T-helper 2 cell treated with Interferon-gamma antibody and Interleukin-4, amounts not matched to agents 5 μg/mL and 100 μg/mL, for 36 hours (primary cell): ENCODE data around the gene C1QTNF2.

ENCODE experiments used
- DNase-seq: peaks from one replicate; pipeline ENCODE4 v3.0.0; 2021; ENCODE audit warnings: low spot score
- H3K27ac Mint-ChIP-seq: one replicate; pipeline ENCODE4 v1.8.0; 2021; ENCODE audit warnings: mild to moderate bottlenecking, mixed read lengths
- H3K27me3 Mint-ChIP-seq: one replicate; pipeline ENCODE4 v1.8.0; 2021; ENCODE audit warnings: low read depth, mixed read lengths
- H3K36me3 Mint-ChIP-seq: one replicate; pipeline ENCODE4 v1.8.0; 2021; ENCODE audit warnings: low read depth, mixed read lengths
- H3K4me1 Mint-ChIP-seq: one replicate; pipeline ENCODE4 v1.8.0; 2021; ENCODE audit warnings: low read depth, mixed read lengths
- H3K4me3 Mint-ChIP-seq: one replicate; pipeline ENCODE4 v1.8.0; 2022; ENCODE audit warnings: mild to moderate bottlenecking, moderate library complexity, mixed read lengths
- H3K9me3 Mint-ChIP-seq: one replicate; pipeline ENCODE4 v1.8.0; 2021; ENCODE audit warnings: mixed read lengths

C1QTNF2 gene

DNA sequence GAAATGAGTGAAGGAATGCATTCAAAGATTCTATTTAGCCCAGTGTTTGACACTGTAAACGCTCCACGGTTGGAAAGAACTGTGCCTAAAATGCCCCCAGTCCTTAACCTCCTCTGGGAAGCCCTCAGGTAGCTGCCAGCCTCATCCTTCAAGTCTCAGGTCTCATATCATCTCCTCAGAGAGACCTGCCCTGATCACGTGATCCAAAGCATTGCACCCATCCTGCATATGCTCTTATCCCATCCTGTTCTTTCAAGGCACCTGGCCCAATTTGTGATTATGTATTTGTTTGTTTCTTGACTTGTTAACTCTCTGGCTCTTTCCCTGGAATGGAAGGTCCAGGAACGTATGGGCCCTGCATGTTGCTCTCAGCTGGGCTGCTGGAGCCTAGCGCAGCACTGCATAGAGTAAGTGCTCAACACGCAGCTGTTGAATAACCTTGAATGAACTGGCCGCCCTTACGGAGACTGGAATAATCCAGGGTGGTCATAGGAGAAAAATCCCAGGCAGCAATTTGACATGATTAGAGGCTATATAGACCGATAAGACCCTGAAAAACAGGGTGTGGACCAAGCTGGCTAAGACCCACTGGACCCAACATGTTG lies 8.7 kb downstream of the C1QTNF2 start:
- no peaks in the 10 kb centered on the region for H3K4me1 Mint-ChIP-seq
- H3K4me3 Mint-ChIP-seq = no peak overlapping the region

DNA sequence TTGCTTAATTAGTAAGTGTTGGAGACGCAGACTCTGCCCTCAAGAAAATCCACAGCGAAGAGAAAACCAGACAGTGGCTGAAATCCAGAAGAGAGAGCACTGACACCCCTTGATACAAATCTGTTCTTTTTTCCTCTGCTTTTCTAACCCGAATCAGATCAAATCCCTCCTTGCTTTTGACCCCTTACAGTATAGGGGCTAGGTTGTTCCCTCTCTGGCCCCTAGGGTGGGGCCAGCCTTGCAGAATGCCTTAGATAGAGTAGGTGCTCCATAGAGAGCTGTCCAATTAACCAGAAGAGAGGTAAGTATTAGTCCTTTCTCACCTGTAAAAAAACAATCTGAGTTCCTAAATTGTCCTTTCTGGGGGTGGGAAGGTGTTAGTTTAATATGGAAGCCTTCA lies 10.1 kb downstream of the C1QTNF2 start:
- Mint-ChIP-seq H3K36me3 (no peaks in the 10 kb centered on the region), H3K9me3 (no peaks in the 10 kb centered on the region), H3K27me3 (peaks cover 8% of the 10 kb centered on the region), H3K4me1 (no peaks in the 10 kb centered on the region), H3K27ac (no peak overlapping the region), H3K4me3 (no peak overlapping the region)
- no peak for DNase-seq

More for the DNA sequence above, 8.7 kb downstream of the C1QTNF2 start:
- no peaks in the 10 kb centered on the region for H3K36me3 Mint-ChIP-seq
- H3K27me3 Mint-ChIP-seq = peaks cover 8% of the 10 kb centered on the region
- H3K9me3 Mint-ChIP-seq = no peaks in the 10 kb centered on the region
- no peak for DNase-seq
- H3K27ac Mint-ChIP-seq = no peak overlapping the region

DNA sequence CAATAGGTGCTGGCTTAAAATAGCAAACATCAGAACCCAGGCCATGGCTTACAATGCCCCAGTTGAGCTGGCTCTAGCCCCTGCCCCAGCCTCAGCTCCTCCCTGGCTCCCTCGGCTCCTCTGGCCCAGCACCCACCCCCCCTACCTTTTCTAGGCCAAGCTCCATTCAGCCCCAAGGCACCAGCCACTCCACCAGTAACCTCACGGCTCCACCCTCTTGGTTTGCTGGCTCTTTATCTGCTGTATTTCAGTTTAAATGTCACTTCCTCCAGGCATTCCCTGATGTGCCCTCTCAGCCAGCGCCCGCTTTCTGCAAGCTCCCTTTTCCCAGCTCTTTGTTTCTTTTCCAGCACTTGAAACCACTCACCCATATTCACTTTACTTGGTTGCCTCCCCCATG lies 10.6 kb downstream of the C1QTNF2 start:
- Mint-ChIP-seq H3K9me3 (no peaks in the 10 kb centered on the region), H3K36me3 (no peaks in the 10 kb centered on the region), H3K4me3 (no peak overlapping the region), H3K4me1 (no peaks in the 10 kb centered on the region), H3K27ac (no peak overlapping the region), H3K27me3 (peaks cover 5% of the 10 kb centered on the region)
- no peak for DNase-seq

DNA sequence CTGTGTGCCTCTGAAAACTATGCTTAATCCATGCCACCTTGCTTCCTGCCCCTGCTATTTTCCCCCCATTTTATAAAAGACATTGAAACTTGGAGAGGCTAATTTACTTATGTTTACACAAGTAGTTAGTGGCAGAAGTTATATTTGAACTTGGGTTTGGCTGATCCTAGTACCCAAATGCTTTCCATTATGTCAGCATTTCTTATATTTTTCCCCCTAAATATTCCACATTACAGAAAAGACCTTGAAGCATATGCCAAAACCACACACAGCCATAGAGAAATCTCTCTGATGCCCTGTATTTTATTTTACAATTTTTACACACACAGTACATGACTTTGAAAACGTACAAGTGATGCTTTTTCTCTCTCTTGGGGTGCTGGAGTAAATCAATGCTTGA lies 11.2 kb downstream of the C1QTNF2 start:
- peaks cover 5% of the 10 kb centered on the region for H3K27me3 Mint-ChIP-seq
- no peak overlapping the region for H3K4me3 Mint-ChIP-seq
- no peaks in the 10 kb centered on the region for H3K4me1 Mint-ChIP-seq
- no peaks in the 10 kb centered on the region for H3K36me3 Mint-ChIP-seq
- DNase-seq = no peak
- no peaks in the 10 kb centered on the region for H3K9me3 Mint-ChIP-seq
- H3K27ac Mint-ChIP-seq = no peak overlapping the region

DNA sequence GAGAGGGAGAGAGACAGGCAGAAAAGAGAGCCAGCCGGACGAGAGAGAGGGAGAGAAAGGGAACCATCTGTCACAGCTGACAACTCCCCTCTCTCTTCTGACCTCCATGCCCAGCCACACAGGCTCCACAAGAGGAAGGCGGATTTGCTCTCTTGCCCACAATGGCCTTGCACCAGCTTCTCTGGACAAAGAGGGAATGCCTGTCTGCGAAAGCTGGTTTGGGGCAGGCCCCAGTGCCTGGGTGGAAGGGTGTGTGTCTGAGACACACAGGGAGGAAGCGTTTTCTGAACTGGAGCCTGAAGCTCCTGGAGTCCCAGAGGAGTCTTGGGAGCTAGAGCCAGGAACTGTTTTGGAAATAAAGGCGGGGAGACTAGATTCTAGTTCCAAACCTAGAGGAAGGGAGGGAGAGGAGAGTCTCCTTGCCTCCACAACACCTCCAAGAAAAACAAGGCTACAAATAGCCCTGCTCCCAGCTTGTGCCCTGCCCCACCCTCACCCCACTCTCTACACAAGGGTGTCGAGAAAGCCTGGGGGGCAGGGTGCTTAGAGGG lies 12.5 kb downstream of the C1QTNF2 start:
- no peak for DNase-seq
- Mint-ChIP-seq H3K9me3 (no peaks in the 10 kb centered on the region), H3K27ac (no peak overlapping the region), H3K36me3 (no peaks in the 10 kb centered on the region), H3K4me1 (no peaks in the 10 kb centered on the region), H3K4me3 (no peak overlapping the region), H3K27me3 (peaks cover 5% of the 10 kb centered on the region)

DNA sequence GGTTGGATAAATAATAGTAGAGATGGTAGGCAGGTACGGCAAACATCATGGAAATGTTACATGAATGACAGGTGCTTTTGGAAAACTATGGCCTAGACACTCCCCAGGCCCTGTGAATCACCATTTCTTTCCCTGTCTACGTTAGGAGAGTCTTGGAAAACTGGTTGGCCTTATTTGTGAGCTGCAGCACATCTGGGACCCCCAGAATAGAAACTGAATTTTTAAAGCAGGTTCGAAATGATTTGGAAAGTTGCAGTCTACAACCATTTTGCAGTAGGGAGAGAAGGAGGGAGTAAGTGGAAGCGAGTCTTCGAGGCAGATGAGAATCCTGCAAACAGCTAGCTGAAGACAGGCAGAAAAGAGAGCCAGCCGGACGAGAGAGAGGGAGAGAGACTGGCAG lies 13.0 kb downstream of the C1QTNF2 start:
- no peak for DNase-seq
- Mint-ChIP-seq H3K36me3 (no peaks in the 10 kb centered on the region), H3K9me3 (no peaks in the 10 kb centered on the region), H3K4me3 (no peak overlapping the region), H3K27me3 (peaks cover 5% of the 10 kb centered on the region), H3K4me1 (no peaks in the 10 kb centered on the region), H3K27ac (no peak overlapping the region)

DNA sequence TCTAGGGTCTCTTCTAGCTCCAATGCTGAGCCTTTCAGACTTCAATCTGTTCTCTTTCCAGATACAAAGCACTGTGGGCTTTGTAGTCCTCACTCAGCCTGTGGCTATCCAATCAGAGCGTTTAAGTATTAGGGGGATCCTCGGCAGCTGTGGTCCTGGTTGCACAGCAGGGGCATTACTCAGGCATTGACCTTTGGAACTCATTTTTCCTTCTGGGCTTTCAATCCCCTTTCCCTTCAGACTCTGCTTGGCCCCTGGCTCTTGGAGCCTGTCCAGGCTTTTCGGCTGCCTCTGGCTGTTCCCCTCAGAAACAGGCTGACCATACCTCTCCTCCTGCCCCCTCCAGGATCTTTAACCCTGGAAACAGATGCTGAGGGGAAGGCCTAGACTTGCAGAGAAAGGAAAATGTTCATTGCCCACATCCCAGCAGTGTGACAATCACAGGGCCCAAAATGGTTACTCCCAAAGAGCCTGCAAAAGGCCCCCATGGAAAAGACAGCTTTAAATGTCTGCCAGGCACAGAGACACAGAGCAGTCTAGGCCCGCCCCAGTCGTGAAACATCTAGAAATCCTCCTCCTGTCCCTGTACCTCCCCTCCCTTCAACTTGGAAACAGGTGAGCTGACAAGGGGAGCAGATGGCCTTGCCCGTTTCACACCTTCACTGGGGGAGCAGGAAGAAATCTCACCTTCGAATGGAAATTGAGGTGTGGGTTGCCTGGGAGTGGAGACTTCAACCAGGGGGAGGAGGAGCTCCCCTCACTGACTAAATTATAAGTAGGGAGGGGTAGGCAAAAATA lies 13.7 kb downstream of the C1QTNF2 start:
- H3K4me1 Mint-ChIP-seq = no peaks in the 10 kb centered on the region
- DNase-seq = no peak
- no peaks in the 10 kb centered on the region for H3K36me3 Mint-ChIP-seq
- peaks cover 5% of the 10 kb centered on the region for H3K27me3 Mint-ChIP-seq
- no peaks in the 10 kb centered on the region for H3K9me3 Mint-ChIP-seq
- H3K4me3 Mint-ChIP-seq = no peak overlapping the region
- H3K27ac Mint-ChIP-seq = no peak overlapping the region

DNA sequence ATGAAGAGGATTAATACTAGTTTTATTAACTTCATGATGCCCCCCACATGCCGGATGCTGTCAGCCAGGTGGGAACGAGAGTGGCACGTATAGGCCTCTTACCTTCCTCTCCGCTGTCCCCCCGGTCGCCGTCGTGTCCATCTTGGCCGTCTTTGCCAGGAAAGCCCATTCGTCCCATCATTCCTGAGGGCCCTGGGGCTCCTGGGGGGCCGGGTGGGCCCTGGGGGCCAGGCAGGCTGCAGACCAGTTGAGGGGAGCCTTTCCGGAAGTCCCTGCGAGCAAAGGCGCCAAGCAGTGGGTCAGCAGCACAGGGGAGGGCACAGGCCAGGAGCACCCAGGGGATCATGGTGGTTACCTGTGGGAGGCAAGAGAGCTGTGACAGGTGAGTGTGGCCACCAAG lies 15.8 kb downstream of the C1QTNF2 start:
- Mint-ChIP-seq H3K36me3 (no peaks in the 10 kb centered on the region), H3K27ac (no peak overlapping the region), H3K4me3 (no peak overlapping the region), H3K9me3 (no peaks in the 10 kb centered on the region), H3K4me1 (no peaks in the 10 kb centered on the region), H3K27me3 (no peaks in the 10 kb centered on the region)
- no peak for DNase-seq

DNA sequence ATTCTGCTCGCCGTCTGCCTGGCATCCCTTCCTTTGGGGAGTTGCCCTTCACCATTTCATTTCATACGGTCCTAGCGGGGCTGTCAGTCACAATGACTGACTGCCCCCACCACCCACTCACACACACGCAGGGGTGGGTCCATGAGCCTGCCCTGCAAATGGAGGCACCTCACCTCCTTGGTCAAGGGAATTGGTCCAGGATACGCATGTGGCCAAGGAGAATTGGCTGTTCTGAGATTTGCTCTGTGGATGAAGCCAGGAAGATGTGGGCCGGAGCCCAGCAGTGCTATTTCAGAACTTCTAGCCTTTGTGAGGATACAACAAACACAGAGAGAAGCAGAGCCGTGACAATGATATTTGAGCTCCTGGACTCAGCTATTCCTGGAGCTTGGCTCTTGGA lies 17.0 kb downstream of the C1QTNF2 start:
- H3K4me1 Mint-ChIP-seq = no peaks in the 10 kb centered on the region
- no peak overlapping the region for H3K4me3 Mint-ChIP-seq
- H3K36me3 Mint-ChIP-seq = no peaks in the 10 kb centered on the region
- no peaks in the 10 kb centered on the region for H3K9me3 Mint-ChIP-seq
- no peak for DNase-seq
- H3K27me3 Mint-ChIP-seq = no peaks in the 10 kb centered on the region
- H3K27ac Mint-ChIP-seq = no peak overlapping the region

DNA sequence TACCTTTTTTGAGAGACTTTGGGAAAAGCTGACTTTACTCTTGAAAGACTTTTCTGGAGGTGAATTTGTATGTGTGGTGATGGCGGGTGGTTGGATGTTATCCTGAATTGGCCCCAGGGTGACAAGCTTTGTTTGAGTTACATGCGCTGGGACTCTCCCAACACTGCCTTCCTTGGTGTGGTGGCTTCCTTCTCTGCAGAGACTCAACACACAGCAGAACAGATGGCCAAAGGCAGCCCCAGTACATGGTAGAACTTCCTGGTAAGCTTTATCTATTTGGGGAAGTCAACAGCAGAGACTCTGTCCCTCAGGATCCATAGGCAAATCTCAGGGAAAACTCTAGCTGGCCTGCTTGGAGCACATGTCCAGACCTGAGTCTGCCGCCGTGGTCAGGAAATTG lies 18.1 kb downstream of the C1QTNF2 start:
- H3K9me3 Mint-ChIP-seq = no peaks in the 10 kb centered on the region
- no peak overlapping the region for H3K27ac Mint-ChIP-seq
- no peaks in the 10 kb centered on the region for H3K27me3 Mint-ChIP-seq
- DNase-seq = no peak
- H3K4me3 Mint-ChIP-seq = no peak overlapping the region
- no peaks in the 10 kb centered on the region for H3K36me3 Mint-ChIP-seq
- H3K4me1 Mint-ChIP-seq = no peaks in the 10 kb centered on the region

DNA sequence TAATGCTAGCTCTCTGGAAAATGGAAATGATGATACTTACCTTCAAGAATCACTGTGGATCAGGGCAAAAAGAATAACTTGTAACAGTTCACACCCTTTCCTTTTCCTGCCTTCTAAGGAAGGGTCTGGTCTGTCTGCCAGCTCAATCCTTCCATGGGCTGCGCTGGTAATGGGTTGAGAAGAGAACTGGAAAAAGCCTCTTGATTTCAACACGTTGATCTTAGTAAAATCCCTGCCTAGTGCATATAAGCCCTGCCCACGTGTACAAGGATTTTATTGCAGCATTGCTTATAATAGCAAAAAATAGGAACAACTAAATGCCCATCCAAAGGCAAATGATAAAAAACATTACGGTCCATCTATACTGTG lies 20.5 kb downstream of the C1QTNF2 start:
- Mint-ChIP-seq H3K4me3 (no peak overlapping the region), H3K9me3 (no peaks in the 10 kb centered on the region), H3K27me3 (no peaks in the 10 kb centered on the region), H3K36me3 (no peaks in the 10 kb centered on the region), H3K27ac (no peak overlapping the region), H3K4me1 (no peaks in the 10 kb centered on the region)
- DNase-seq = no peak

DNA sequence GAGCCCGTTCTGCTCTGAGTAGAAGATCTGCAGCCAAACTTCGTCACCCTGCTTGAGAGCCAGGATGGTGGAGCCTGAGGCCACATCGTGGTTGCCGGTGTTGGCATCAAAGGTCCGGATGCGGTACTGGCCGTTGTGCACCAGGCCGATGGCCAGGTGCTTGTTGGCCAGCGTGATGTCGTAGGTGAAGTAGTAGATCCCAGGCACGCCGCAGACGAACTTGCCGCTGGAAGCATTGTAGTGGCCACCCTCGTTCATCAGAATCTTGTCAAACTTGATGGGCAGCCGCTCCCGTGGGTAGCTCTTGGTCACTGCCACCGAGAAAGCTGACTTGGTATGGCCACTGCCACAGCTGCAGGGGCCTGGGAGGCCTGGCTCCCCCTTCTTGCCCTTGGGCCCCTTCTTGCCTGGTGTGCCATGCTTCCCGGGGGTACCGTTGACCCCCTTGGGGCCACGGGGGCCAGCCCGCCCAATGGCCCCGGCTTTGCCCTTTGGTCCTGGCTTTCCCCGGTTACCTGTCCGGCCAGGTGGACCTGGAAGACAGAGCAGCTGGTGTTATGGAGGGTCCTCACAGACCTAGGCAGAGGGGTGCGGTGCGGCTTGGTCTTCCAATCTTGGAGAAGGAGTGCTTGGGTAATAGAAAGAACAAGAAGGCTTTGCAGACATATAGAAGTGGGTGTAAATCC lies 21.0 kb downstream of the C1QTNF2 start:
- DNase-seq = no peak
- no peak overlapping the region for H3K4me3 Mint-ChIP-seq
- H3K27me3 Mint-ChIP-seq = no peaks in the 10 kb centered on the region
- H3K9me3 Mint-ChIP-seq = no peaks in the 10 kb centered on the region
- H3K4me1 Mint-ChIP-seq = no peaks in the 10 kb centered on the region
- H3K36me3 Mint-ChIP-seq = no peaks in the 10 kb centered on the region
- H3K27ac Mint-ChIP-seq = no peak overlapping the region

DNA sequence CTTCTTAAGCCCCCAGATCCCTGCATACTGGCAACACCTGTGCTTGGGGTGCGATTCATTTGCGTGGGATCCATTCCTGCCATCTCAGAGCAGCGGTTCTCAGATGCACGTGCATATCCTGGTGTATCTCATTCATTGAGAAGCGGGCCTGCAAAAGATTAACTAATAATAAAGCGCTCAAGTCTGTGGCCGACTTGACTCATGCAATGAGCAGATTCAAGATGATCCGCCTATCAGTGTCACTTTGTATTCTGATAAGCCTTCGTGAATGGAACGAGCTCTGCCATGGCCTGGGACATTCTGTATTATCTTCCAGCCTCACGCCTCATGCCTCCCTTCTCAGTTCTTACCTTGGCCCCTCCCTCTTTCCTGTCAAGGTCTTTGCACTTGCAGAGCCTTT lies 22.3 kb downstream of the C1QTNF2 start:
- H3K9me3 Mint-ChIP-seq = no peaks in the 10 kb centered on the region
- no peak overlapping the region for H3K27ac Mint-ChIP-seq
- no peaks in the 10 kb centered on the region for H3K27me3 Mint-ChIP-seq
- H3K4me3 Mint-ChIP-seq = no peak overlapping the region
- peaks cover 4% of the 10 kb centered on the region for H3K4me1 Mint-ChIP-seq
- no peak for DNase-seq
- H3K36me3 Mint-ChIP-seq = no peaks in the 10 kb centered on the region

DNA sequence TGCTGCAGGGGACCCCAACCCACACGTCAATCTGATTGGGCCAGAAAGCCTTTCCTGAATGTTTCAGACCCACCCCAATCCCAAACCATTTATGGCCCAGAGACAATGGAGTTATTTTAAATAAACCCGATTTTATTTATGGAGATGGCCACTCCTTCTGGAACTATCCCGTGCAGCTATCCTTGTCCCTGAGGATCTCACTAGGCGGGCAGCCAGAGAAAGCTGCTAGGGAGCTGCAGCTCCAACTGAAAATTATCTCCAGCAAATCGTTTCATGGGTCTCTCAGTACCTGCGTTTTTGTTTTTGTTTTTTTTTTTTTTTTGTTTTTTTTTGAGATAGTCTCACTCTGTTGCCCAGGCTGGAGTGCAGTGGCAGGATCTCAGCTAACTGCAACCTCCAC lies 23.0 kb downstream of the C1QTNF2 start:
- H3K4me1 Mint-ChIP-seq = peaks cover 4% of the 10 kb centered on the region
- no peak overlapping the region for H3K4me3 Mint-ChIP-seq
- no peaks in the 10 kb centered on the region for H3K36me3 Mint-ChIP-seq
- H3K27ac Mint-ChIP-seq = no peak overlapping the region
- no peak for DNase-seq
- H3K9me3 Mint-ChIP-seq = no peaks in the 10 kb centered on the region
- H3K27me3 Mint-ChIP-seq = no peaks in the 10 kb centered on the region
